SKM-1 (cell line): ENCODE data around the gene AVPR1B.

ENCODE experiments used
- DNase-seq: peaks from one replicate; lab custom pipeline; 2025; ENCODE audit not compliant: unreplicated experiment; lab: John Stamatoyannopoulos, UW

AVPR1B gene

GRCh38 chr1:206112600-206113301 is 4.4 kb downstream of the AVPR1B start:
- no peak for DNase-seq

DNA sequence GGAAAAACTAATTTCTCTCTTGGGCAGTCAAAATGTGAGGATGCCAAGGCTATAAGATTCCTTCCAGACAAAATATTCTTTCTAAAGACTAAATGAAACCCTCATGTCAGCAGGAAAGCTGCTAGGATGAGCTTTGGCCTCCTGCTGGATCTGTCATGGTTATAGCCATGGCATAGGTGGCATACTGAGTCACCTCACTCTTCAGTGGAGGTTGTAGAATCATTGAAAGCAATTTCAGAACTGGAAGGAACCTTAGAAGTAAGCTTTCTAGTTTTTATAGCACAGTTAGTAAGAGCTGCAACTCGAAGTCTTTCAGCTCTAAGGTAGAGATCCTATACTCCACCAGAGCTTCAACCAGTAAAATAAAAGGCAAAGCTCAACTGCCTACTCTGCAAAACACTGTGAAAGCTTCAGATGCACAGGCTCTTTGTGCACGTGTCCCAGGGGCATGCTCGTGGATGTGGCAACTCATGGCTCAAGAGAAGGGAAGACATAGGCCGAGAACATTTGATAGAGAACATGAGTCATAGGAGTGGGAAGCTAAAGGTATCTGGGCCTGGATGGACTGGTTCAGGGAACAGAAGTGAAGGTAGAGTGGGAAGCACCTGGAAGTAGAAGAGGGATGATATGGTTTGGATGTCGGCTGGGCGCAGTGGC is 5.8 kb downstream of the AVPR1B start:
- DNase-seq, result no peak

GRCh38 chr1:206110820-206111219 is 6.4 kb downstream of the AVPR1B start:
- no peak for DNase-seq

GRCh38 chr1:206110161-206110560 is 7.0 kb downstream of the AVPR1B start:
- no peak for DNase-seq

GRCh38 chr1:206109718-206110117 is 7.5 kb downstream of the AVPR1B start:
- no peak for DNase-seq

DNA sequence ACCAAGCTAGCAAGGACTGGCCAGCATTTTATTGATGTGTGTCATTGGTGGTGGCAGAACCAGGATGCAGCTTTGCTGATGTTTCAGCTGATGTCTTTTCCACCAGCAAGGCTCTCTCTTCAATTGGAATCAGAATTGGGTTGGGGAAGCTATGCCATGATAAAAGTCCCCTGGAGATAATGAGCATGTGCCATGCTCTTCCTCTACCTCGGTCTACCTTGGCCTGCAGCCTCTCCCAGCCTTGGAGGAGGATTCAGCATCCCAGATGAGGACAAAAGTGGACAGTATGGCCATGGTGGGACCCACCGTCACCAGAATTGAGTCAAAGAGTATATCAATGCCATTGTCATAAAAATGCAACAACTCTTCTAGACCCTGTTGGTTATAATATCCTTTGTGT is 8.6 kb downstream of the AVPR1B start:
- DNase-seq, result no peak

DNA sequence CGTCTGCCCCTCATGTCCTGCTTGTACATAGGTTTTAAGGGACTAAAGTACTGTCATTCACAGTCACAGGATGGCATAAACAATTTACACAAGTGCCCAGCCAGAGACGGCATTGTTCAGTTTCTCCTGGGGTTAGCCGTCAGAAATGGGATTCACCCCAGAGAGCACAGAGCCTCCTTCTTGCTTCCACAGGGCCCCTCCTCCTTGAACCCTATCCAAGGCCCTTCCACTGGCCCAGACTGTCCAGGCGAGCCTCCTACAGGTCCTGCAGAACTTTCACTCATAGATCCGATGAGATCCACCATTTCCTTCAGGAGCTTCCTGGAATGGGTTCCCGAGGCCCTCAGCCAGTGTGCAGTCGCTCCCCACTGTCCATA is 10.0 kb downstream of the AVPR1B start:
- DNase-seq, result no peak

GRCh38 chr1:206106328-206107167 is 10.6 kb downstream of the AVPR1B start:
- DNase-seq, result peak; percentile 81

- no peak for DNase-seq
These were observed 11.7 kb downstream of the AVPR1B start for GRCh38 chr1:206105464-206105995.

DNA sequence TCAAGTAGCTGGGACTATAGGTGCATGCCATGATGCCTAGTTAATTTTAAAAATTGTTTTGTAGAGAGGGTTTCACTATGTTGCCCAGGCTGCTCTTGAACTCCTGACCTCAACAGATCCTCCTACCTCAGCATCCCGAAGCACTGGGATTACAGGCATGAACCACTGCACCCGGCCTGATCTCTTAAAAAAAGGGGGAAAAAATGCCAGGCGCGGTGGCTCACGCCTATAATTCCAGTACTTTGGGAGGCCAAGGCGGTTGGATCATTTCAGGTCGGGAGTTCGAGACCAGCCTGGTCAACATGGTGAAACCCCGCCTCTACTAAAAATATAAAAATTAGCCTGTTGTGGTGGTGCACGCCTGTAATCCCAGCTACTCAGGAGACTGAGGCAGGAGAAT is 13.2 kb downstream of the AVPR1B start:
- DNase-seq, result no peak

DNA sequence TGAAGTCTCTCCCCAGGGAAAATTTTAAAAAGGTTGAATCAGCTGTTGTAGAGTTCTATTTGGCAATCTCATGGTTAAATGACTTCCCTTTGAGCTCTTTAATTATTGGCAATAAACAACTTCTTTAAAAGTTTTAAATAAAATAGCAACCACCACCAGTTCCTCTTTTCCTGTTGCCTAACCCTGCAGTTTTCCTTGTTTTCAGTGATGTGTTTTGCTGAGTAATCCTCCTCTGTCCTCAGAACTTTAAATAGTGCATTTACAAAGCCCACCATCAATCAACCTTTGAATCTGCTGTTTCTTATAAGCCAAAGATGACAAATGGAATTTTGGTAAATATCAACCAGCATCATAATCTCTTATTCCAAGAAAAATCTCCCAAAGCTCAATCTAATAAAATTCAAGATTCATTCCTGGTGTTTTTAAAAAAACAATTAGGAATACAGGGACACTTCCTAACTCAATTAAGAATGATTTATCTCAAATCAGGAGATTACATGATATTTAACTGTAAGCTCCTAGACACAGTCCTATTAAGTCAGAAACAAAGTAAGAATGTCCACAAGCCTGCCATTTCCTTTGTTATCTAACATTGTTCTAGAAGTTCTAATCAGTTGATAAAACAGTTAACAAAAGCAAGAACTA is 14.8 kb downstream of the AVPR1B start:
- DNase-seq, result peak; percentile 92

GRCh38 chr1:206101351-206102045 is 15.7 kb downstream of the AVPR1B start:
- DNase-seq, result no peak

DNA sequence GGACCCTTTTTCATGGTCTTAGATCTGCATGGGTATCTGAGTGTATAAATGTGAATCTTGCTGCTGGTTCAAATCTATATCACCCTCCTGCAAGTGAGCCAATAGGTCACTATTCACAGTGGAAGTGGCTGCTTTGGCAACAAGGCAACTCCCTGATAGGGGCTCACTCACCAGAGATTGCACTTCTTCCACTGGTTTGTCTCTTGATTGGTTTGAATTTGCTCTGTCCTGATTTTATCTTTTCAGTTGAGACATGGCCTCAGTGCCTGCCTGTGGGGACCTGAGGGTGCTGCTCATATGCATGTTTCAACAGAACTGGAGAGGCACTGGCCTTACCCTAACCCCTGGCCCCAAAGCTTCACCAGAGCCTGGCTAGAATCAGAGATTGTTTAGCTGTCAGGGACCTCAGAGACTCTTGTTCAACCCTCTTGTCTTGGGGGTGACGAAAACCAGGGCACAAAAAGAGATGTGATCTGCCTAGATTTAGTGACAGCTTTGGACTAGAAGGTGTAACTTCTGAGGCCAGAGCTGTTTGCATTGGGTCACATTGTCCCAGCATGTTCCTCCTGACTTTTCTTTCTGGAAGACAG is 16.9 kb downstream of the AVPR1B start:
- DNase-seq, result peak; percentile 42

DNA sequence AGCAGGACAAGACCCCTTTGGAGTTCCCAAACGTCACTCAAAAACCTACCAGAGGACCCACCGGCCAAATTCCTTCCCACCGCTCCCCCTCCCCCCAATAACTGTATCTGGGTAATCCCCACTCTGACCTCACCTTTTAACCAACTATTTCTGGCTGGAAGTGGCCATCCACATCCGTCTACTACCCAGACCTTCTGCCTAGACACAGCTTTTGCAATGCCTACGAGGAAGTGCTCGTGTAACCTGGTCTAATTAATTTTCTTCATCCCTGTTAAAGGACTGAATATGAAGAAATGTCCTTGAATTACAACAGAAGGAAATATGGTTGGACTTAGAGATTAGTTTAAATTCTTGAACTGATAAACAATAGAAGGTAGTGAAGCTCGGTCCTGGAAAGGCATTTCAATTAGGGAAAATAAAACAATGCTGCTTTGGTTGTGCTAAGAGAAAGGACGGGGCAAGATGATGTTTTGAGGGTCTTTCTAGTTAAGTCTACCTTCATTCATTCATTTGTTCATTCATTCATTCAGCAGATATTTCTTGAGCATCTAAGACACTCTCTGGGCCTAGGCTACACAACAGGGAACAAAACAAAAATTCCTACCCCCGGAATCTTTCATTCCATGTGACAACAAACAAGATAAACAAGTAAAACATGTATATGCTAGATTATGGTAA is 18.8 kb downstream of the AVPR1B start:
- peak; percentile 88 for DNase-seq

GRCh38 chr1:206097381-206097780 is 19.8 kb downstream of the AVPR1B start:
- DNase-seq, result no peak

GRCh38 chr1:206094024-206094423 is 23.2 kb downstream of the AVPR1B start:
- DNase-seq, result no peak

DNA sequence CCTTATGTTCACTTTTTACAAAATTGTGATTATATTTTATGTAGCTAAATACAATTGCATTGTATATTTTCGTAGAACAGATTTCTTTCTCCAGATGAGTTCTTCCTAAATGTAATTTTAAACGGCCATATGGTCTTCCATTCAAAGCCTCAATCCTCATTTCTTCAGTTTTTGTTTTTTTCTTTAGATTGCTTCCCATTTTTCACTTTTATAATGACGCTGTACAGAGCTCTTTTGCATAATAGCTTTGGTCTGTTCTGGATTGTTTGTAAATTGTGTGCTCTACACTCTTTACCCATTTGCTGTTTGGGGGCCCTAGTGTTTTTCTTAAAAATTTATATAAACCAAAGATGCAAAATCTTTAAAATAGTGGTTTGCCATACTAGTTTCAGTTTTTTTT is 27.8 kb downstream of the AVPR1B start:
- no peak for DNase-seq

DNA sequence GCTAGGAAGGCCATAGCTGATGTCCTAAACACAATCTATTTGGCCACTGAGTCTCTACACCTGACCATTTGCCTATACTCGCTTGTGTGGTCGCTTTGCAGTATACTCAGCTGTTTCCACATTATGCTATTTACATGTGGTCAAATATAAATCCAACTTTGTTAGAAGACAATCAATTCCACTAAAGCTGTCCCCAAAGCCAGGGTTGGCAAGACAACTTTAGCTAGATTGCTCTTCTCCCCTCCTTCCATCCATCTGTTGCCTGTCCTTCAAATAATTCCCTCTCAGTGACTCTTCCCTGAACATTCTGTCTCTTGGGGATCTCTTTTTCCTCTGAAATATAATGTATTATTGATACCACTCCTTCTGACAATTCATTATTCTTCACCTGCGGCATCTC is 30.1 kb downstream of the AVPR1B start:
- DNase-seq, result no peak

- no peak for DNase-seq
These were observed 33.4 kb downstream of the AVPR1B start for GRCh38 chr1:206083750-206084149.
